H1 (cell line): Measurements from ENCODE around the gene MARK4. TPM values are rescaled to one million over a fixed set of nuclear protein-coding genes. Genes with fewer than 3 reads are reported as not detected.

Source experiments
- CTCF ChIA-PET: fragments of 300-600 bp; sonication (Branson Sonifier 250); formaldehyde crosslinking; loops from one replicate; lab custom pipeline; 2021; ENCODE audit not compliant: partially characterized antibody; lab: Charles Lee
- POLR2A ChIA-PET: fragments of 300-600 bp; sonication (Branson Sonifier 250); formaldehyde crosslinking; loops from one replicate; lab custom pipeline; 2021; ENCODE audit warnings: inconsistent platforms; ENCODE audit not compliant: partially characterized antibody; lab: Charles Lee
- DNase-seq, 2 experiments: peaks; one replicate each; pipeline versions ENCODE4 v3.0.0 to v3.0.0-alpha.2; 2010 to 2022; ENCODE audit warnings: low spot score in 2 of 2, low read depth in 1 of 2, mixed read lengths in 1 of 2
- FAIRE-seq: peaks from 2 replicates; lab custom pipeline; 2011; peaks lifted over from hg19 to GRCh38; lab: Jason Lieb, UNC
- H2AFZ ChIP-seq: 2 replicates; pipeline ENCODE4 v1.8.1; 2012; ENCODE audit warnings: low read length, inconsistent platforms
- H2AK5ac ChIP-seq: 2 replicates; pipeline ENCODE4 v1.6.1; 2013; ENCODE audit warnings: low read depth, low read length
- H2BK120ac ChIP-seq: replicated peaks from 2 replicates; pipeline ENCODE3; 2013; ENCODE audit warnings: low read depth, low read length, inconsistent platforms
- H2BK12ac ChIP-seq: 2 replicates; pipeline ENCODE4 v1.6.1; 2013; ENCODE audit warnings: low read depth, low read length
- H2BK15ac ChIP-seq: 2 replicates; pipeline ENCODE4 v1.6.1; 2013; ENCODE audit warnings: low read length
- H2BK20ac ChIP-seq: 2 replicates; pipeline ENCODE4 v1.6.1; 2013; ENCODE audit warnings: low read length
- H2BK5ac ChIP-seq: 2 replicates; pipeline ENCODE4 v1.6.1; 2013; ENCODE audit warnings: low read depth, low read length
- H3K14ac ChIP-seq: 2 replicates; pipeline ENCODE4 v1.6.1; 2013; ENCODE audit warnings: inconsistent platforms; ENCODE audit not compliant: insufficient read length
- H3K18ac ChIP-seq: 2 replicates; pipeline ENCODE4 v1.6.1; 2013; ENCODE audit warnings: low read length; ENCODE audit errors: extremely low read depth
- H3K23ac ChIP-seq: 2 replicates; pipeline ENCODE4 v1.6.1; 2013; ENCODE audit warnings: inconsistent platforms; ENCODE audit not compliant: insufficient read length
- H3K23me2 ChIP-seq: 2 replicates; pipeline ENCODE4 v1.6.1; 2013; ENCODE audit warnings: low read depth, low read length
- H3K27ac ChIP-seq: 2 replicates; pipeline ENCODE4 v1.6.1; 2011; ENCODE audit warnings: low read depth, low read length, inconsistent platforms
- H3K27me3 ChIP-seq, 4 experiments: replicated peaks in 1 of 4; 1 replicate in 1 of 4; 2 replicates in 3 of 4; pipeline versions ENCODE4 v1.6.1 to v1.8.1; 2011 to 2013; ENCODE audit warnings: low read length in 3 of 4, mild to moderate bottlenecking in 3 of 4, inconsistent platforms in 2 of 4, mixed read lengths in 2 of 4, moderate library complexity in 1 of 4; ENCODE audit not compliant: control insufficient read depth in 3 of 4, insufficient read depth in 3 of 4; ENCODE audit errors: extremely low read depth in 1 of 4
- H3K36me3 ChIP-seq, 4 experiments: 2 replicates each; pipeline versions ENCODE4 v1.6.1 to v1.8.1; 2011 to 2013; ENCODE audit warnings: mild to moderate bottlenecking in 4 of 4, low read length in 3 of 4, moderate library complexity in 2 of 4, control low read depth in 1 of 4, inconsistent platforms in 1 of 4; ENCODE audit not compliant: insufficient read depth in 4 of 4, control insufficient read depth in 2 of 4
- H3K4ac ChIP-seq: replicated peaks from 2 replicates; pipeline ENCODE3; 2013; ENCODE audit warnings: low read length, low read depth, mixed read lengths, inconsistent platforms; ENCODE audit not compliant: insufficient read length
- H3K4me1 ChIP-seq, 4 experiments: replicated peaks in 1 of 4; 1 replicate in 1 of 4; 2 replicates in 3 of 4; pipeline versions ENCODE4 v1.6.1 to v1.8.1; 2011 to 2013; ENCODE audit warnings: low read length in 3 of 4, inconsistent platforms in 2 of 4, mixed read lengths in 1 of 4; ENCODE audit not compliant: insufficient read depth in 4 of 4, control insufficient read depth in 3 of 4
- H3K4me2 ChIP-seq, 2 experiments: 2 replicates each; pipeline versions ENCODE4 v1.6.1 to v1.8.1; 2011 to 2013; ENCODE audit warnings: low read depth in 2 of 2, low read length in 2 of 2, control low read depth in 1 of 2, inconsistent platforms in 1 of 2, mild to moderate bottlenecking in 1 of 2; ENCODE audit not compliant: insufficient read depth in 1 of 2
- H3K4me3 ChIP-seq, 4 experiments: fragments of 200-600, 300-600 bp in 1 of 4; sonication (generic), shearing (Covaris generic), sonication (Bioruptor Twin) in 1 of 4; 2 replicates each; pipeline versions ENCODE4 v1.5.1 to v1.8.1; 2011 to 2016; ENCODE audit warnings: low read length in 4 of 4, low read depth in 3 of 4, control low read depth in 2 of 4, inconsistent platforms in 2 of 4, mild to moderate bottlenecking in 2 of 4, mixed read lengths in 1 of 4, moderate library complexity in 1 of 4; ENCODE audit not compliant: insufficient read depth in 2 of 4; ENCODE audit errors: extremely low read depth in 1 of 4
- H3K56ac ChIP-seq: replicated peaks from 2 replicates; pipeline ENCODE3; 2013; ENCODE audit warnings: low read depth, mild to moderate bottlenecking, mixed read lengths, low read length, inconsistent platforms; ENCODE audit not compliant: insufficient read length
- H3K79me1 ChIP-seq: 2 replicates; pipeline ENCODE4 v1.6.1; 2013; ENCODE audit warnings: low read depth, low read length, control low read depth
- H3K79me2 ChIP-seq, 2 experiments: 2 replicates each; pipeline versions ENCODE4 v1.6.1 to v1.8.1; 2012 to 2013; ENCODE audit warnings: low read length in 2 of 2, mild to moderate bottlenecking in 2 of 2, inconsistent platforms in 1 of 2; ENCODE audit not compliant: insufficient read depth in 2 of 2, control insufficient read depth in 1 of 2
- H3K9ac ChIP-seq, 4 experiments: replicated peaks in 1 of 4; 1 replicate in 1 of 4; 2 replicates in 3 of 4; pipeline versions ENCODE4 v1.6.1 to v1.8.1; 2011 to 2013; ENCODE audit warnings: low read depth in 3 of 4, low read length in 3 of 4, control low read depth in 2 of 4, mild to moderate bottlenecking in 2 of 4, moderate library complexity in 2 of 4, inconsistent platforms in 1 of 4; ENCODE audit errors: extremely low read depth in 1 of 4
- H3K9me3 ChIP-seq, 2 experiments: 2 replicates each; pipeline versions ENCODE4 v1.6.1 to v1.8.1; 2012 to 2013; ENCODE audit warnings: mild to moderate bottlenecking in 2 of 2, moderate library complexity in 2 of 2, control low read depth in 1 of 2, inconsistent platforms in 1 of 2, low read depth in 1 of 2, low read length in 1 of 2, mixed read lengths in 1 of 2; ENCODE audit not compliant: insufficient read depth in 2 of 2
- H4K20me1 ChIP-seq, 2 experiments: replicated peaks in 1 of 2; 2 replicates each; pipeline versions ENCODE3 to v1.8.1; 2011 to 2013; ENCODE audit warnings: inconsistent platforms in 2 of 2, low read length in 2 of 2, mild to moderate bottlenecking in 1 of 2; ENCODE audit not compliant: insufficient read depth in 2 of 2, control insufficient read depth in 1 of 2
- H4K5ac ChIP-seq: 2 replicates; pipeline ENCODE4 v1.6.1; 2013; ENCODE audit warnings: low read length, low read depth, mixed read lengths, inconsistent platforms; ENCODE audit not compliant: insufficient read length
- H4K8ac ChIP-seq: 2 replicates; pipeline ENCODE4 v1.8.0; 2013; ENCODE audit warnings: mild to moderate bottlenecking, moderate library complexity, low read length, inconsistent platforms; ENCODE audit not compliant: insufficient read depth; ENCODE audit errors: extremely low read depth
- H4K91ac ChIP-seq: replicated peaks from 2 replicates; pipeline ENCODE3; 2013; ENCODE audit warnings: low read length, mixed read lengths, inconsistent platforms; ENCODE audit not compliant: insufficient read length
- ATF3 ChIP-seq: IDR thresholded peaks from 2 replicates; pipeline ENCODE4 v1.6.1; 2011; ENCODE audit warnings: low read depth, mild to moderate bottlenecking, low read length; ENCODE audit not compliant: insufficient read depth
- CBX5 ChIP-seq: fragments of 300-800, 300-1000 bp; sonication (generic); IDR thresholded peaks from 2 replicates; pipeline ENCODE4 v1.7.1; 2016; ENCODE audit warnings: antibody characterized with exemption, low read length, low read depth
- CREB1 ChIP-seq: IDR thresholded peaks from 2 replicates; pipeline ENCODE4 v1.6.1; 2012; ENCODE audit warnings: inconsistent platforms
- FOSL1 ChIP-seq: IDR thresholded peaks from 2 replicates; pipeline ENCODE4 v1.6.1; 2011; ENCODE audit warnings: mild to moderate bottlenecking, low read depth, low read length, moderate library complexity; ENCODE audit not compliant: insufficient read depth
- GABPA ChIP-seq: IDR thresholded peaks from 2 replicates; pipeline ENCODE4 v1.6.1; 2011; ENCODE audit warnings: mild to moderate bottlenecking, low read length, moderate library complexity, borderline replicate concordance; ENCODE audit not compliant: insufficient read depth
- HDAC2 ChIP-seq, 2 experiments: fragments of 300-600 bp in 1 of 2; sonication (generic) in 1 of 2; IDR thresholded peaks; 2 replicates each; pipeline ENCODE4 v1.6.1; 2011 to 2012; ENCODE audit warnings: low read depth in 2 of 2, low read length in 2 of 2, mild to moderate bottlenecking in 2 of 2, moderate library complexity in 2 of 2, borderline replicate concordance in 1 of 2, inconsistent platforms in 1 of 2
- SAP30 ChIP-seq: fragments of 300-600 bp; sonication (generic); IDR thresholded peaks from 2 replicates; pipeline ENCODE4 v1.7.1; 2012; ENCODE audit warnings: low read length, moderate library complexity, mild to moderate bottlenecking, inconsistent platforms; ENCODE audit not compliant: insufficient read depth, insufficient replicate concordance
- SIN3A ChIP-seq, 2 experiments: IDR thresholded peaks in 1 of 2; conservative IDR thresholded peaks in 1 of 2; 2 replicates each; pipeline ENCODE4 v1.6.1; 2011 to 2012; ENCODE audit warnings: low read length in 2 of 2, improper control_type of control experiment in 1 of 2, low read depth in 1 of 2, mild to moderate bottlenecking in 1 of 2
- SIX5 ChIP-seq: IDR thresholded peaks from 2 replicates; pipeline ENCODE4 v1.6.1; 2011; ENCODE audit warnings: mild to moderate bottlenecking, low read depth, low read length
- WGBS, 2 experiments: shearing (Covaris generic) in 1 of 2; methylation state at CpG; one replicate each; pipeline versions ENCODE4 v1.1.6 to v1.1.7; 2013 to 2015; ENCODE audit warnings: low lambda C conversion rate in 2 of 2, mixed read lengths in 2 of 2, inconsistent platforms in 1 of 2, low coverage in 1 of 2, missing lambda C conversion rate in 1 of 2; ENCODE audit not compliant: insufficient replicate concordance in 2 of 2, insufficient coverage in 1 of 2, insufficient read length in 1 of 2; ENCODE audit errors: extremely low coverage in 1 of 2, missing lambda C conversion rate in 1 of 2; 5-methylcytosine and 5-hydroxymethylcytosine counted together
- polyA plus RNA-seq, 7 experiments: library from polyadenylated mRNA; depleted of rRNA in 3 of 7; stranded (reverse) in 5 of 7; unstranded in 2 of 7; fragments of >200 nt in 5 of 7; fragments of 200-250 nt in 2 of 7; gene quantifications; 1 replicate in 5 of 7; 2 replicates in 1 of 7; 4 replicates in 1 of 7; pipeline versions ENCODE4 v1.2.1 to v1.2.3, GENCODE V29; 2011 to 2013; ENCODE audit warnings: missing spikeins in 2 of 7, mixed read lengths in 2 of 7
- total RNA-seq: library from RNA; stranded (reverse); fragmentation: NEBNext Ultra II Directional; extraction: Animal tissue kit (Norgen Biotek cat#: 25700); gene quantifications from 2 replicates; pipeline ENCODE4 v1.2.1, GENCODE V29; 2021

Gene MARK4
- total and polyA plus RNA-seq, 2 of the 8 experiments (the other 6 are each of a cell fraction or from before 2014, with no cell fraction given), result 12.3 to 49.8 TPM

DNA sequence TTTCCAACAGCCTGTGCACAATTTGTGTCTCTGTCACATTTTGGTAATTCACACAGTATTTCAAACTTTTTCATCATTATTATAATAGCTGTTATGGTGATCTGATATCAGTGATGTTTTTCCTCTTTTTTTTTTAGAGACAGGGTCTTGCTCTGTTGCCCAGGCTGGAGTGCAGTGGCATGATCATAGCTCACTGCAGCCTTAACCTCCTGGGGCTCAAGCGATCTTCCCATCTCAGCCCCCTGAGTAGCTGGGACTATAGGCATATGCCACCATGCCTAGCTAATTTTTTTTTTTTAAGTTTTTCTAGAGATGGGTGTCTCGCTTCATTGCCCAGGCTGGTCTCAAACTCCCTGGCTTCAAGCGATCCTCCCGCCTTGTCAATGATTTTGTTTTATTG lies 5.8 kb downstream of the MARK4 start:
- Histone ChIP-seq H3K36me3 (no peaks in the 10 kb centered on the region; a peak in 1 of 8 replicates), H3K79me1 (peaks cover 13% of the 10 kb centered on the region), H3K4me1 (peaks cover 0 to 6% (median 0%) of the 10 kb centered on the region in 4 experiments; a peak in 2 of 7 replicates), H3K9ac (no peak overlapping the region), H2BK20ac (no peak overlapping the region), H4K5ac (no peak overlapping the region), H3K23ac (no peak overlapping the region), H3K4ac (no peak overlapping the region), H3K4me3 (no peak overlapping the region), H3K4me2 (no peak overlapping the region), H3K27ac (no peak overlapping the region), H2BK120ac (no peak overlapping the region), H3K14ac (no peak overlapping the region), H4K8ac (no peak overlapping the region), H3K23me2 (peaks cover 4% of the 10 kb centered on the region; the same call in 1 of the 2 replicates), H3K27me3 (no peaks in the 10 kb centered on the region), H2AK5ac (no peak overlapping the region), H2BK5ac (no peak overlapping the region), H3K18ac (no peak overlapping the region), H4K20me1 (peaks cover 22 to 28% of the 10 kb centered on the region in 2 experiments), H3K56ac (no peak overlapping the region), H3K79me2 (peaks cover 0 to 24% of the 10 kb centered on the region in 2 experiments; a peak in 2 of 4 replicates), H2BK15ac (no peak overlapping the region), H3K9me3 (no peaks in the 10 kb centered on the region), H2AFZ (no peak overlapping the region), H2BK12ac (no peak overlapping the region), H4K91ac (no peak overlapping the region)
- FAIRE-seq, result no peak
- POLR2A ChIA-PET, result no interaction called here
- 95% methylated on average over 4 of the region's 4 CpGs; no CpG with 5 or more reads in 1 of the 2 experiments for WGBS, 2 experiments
- DNase-seq, result no peak
- no peak for TF ChIP-seq FOSL1
- no peak for TF ChIP-seq GABPA
- no peak for TF ChIP-seq CREB1
- TF ChIP-seq SIX5, result no peak
- TF ChIP-seq ATF3, result no peak
- TF ChIP-seq CBX5, result no peak
- TF ChIP-seq SIN3A (conservative IDR thresholded peaks at IDR 0.05 in 1 of 2, IDR thresholded peaks at IDR 0.05 in 1 of 2; ENCODE audit: low read depth in 1 of 2, low read length in 2 of 2), result no peak
- TF ChIP-seq HDAC2 (IDR thresholded peaks at IDR 0.05; ENCODE audit: borderline replicate concordance in 1 of 2, low read depth in 2 of 2, low read length in 2 of 2), result no peak
- TF ChIP-seq SAP30, result no peak
- CTCF ChIA-PET, result interaction anchor here (1.0 to 1.8 kb wide), 6 partner anchors 8 to 70 kb away, joined by 3 to 4 read pairs (median 4); no protein-coding TSS in a partner anchor
